Measurements from ENCODE around the gene NKX3-2. TPM values are rescaled to one million over a fixed set of nuclear protein-coding genes. Genes with fewer than 3 reads are reported as not detected.

NKX3-2 gene
- polyA plus RNA-seq, 1 experiment, result 0.02 TPM

DNA sequence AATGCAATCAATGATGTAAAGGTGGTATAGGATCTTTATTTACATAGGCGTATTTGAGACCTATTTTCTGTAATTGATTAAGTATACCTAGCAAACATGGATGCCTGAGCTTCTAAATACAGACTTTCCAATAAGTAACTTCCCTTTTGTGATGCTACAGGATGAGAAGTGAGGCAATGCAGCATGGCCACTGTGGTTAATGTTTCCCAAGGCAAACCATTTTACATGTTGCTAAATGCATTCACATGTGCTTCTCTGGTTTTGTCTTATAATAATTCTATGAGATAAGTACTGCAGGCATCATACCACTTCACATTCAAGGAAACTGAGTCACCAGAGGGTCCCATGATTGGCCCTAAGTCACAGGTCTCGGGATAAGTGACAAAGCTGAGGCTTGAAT, 35.7 kb upstream of the NKX3-2 start:
- H3K36me3 ChIP-seq (ENCODE audit: control insufficient read depth, insufficient read depth, low read length), result peaks cover 13% of the 10 kb centered on the region
- CTCF ChIA-PET, result no interaction called here
- TF ChIP-seq CTCF (IDR thresholded peaks at IDR 0.05; ENCODE audit: insufficient read depth, low read depth, low read length), result no peak
- H3K4me3 ChIP-seq (ENCODE audit: low read depth, low read length), result no peak overlapping the region
- POLR2A ChIA-PET, result no interaction called here
- no peak for DNase-seq (ENCODE audit: low read depth)
- H3K27me3 ChIP-seq (ENCODE audit: control insufficient read depth, insufficient read depth, low read length), result no peaks in the 10 kb centered on the region

- Histone ChIP-seq H3K36me3 (ENCODE audit: control insufficient read depth, insufficient read depth, low read length) (peaks cover 13% of the 10 kb centered on the region), H3K27me3 (ENCODE audit: control insufficient read depth, insufficient read depth, low read length) (no peaks in the 10 kb centered on the region), H3K4me3 (ENCODE audit: low read depth, low read length) (no peak overlapping the region)
- TF ChIP-seq CTCF (IDR thresholded peaks at IDR 0.05; ENCODE audit: insufficient read depth, low read depth, low read length), result no peak
- DNase-seq (ENCODE audit: low read depth), result no peak
- POLR2A ChIA-PET, result no interaction called here
- CTCF ChIA-PET, result interaction anchor here (1.3 kb wide), 1 partner anchor 848 kb away, joined by 3 read pairs; no protein-coding TSS in a partner anchor
Measured at GRCh38 chr4:13577660-13578059, 33.4 kb upstream of the NKX3-2 start.

DNA sequence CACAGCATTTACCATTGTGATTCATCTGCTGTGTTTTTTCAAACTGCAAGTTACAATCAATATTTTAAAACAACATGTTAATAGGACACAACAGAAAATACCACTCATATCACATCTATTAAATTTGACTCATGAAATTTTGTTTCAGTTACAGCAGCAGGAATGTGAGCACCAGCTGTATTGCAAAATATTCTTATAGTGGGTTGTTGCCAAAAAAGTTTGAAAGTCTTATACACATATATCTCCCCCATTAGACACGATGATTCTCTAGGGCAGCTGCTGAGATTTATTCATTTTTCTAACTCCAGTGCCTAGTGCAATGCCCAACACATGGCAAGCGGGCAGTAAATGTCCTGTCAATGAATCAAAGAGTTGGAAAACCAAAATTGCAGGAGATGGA, 26.6 kb upstream of the NKX3-2 start:
- no peak overlapping the region for H3K4me3 ChIP-seq (ENCODE audit: low read depth, low read length)
- POLR2A ChIA-PET, result no interaction called here
- H3K27me3 ChIP-seq (ENCODE audit: control insufficient read depth, insufficient read depth, low read length), result no peaks in the 10 kb centered on the region
- CTCF ChIA-PET, result no interaction called here
- DNase-seq (ENCODE audit: low read depth), result no peak
- TF ChIP-seq CTCF (IDR thresholded peaks at IDR 0.05; ENCODE audit: insufficient read depth, low read depth, low read length), result no peak
- H3K36me3 ChIP-seq (ENCODE audit: control insufficient read depth, insufficient read depth, low read length), result peaks cover 19% of the 10 kb centered on the region

DNA sequence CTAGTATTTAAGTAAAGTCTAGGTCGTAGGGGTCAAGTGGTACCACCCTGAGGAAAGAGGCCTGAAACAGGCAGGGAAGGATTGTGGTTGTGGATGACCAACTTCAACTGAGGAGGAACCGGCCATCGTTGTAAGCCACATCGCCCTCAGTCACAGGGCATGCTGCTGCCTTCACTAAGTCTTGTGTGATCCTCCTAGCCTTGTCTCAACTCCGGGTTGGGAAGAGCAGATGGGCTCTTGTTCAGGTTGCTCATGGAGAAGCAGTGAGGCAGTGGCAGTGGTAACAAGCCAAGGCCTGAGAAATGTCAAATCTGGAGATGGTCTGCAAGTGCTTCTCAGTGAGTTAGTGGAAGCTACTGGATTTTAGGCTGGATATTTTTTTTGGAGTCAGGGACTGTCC, 22.8 kb upstream of the NKX3-2 start:
- Histone ChIP-seq H3K4me3 (ENCODE audit: low read depth, low read length) (no peak overlapping the region), H3K36me3 (ENCODE audit: control insufficient read depth, insufficient read depth, low read length) (peaks cover 11% of the 10 kb centered on the region), H3K27me3 (ENCODE audit: control insufficient read depth, insufficient read depth, low read length) (no peaks in the 10 kb centered on the region)
- DNase-seq (ENCODE audit: low read depth), result no peak
- ChIA-PET POLR2A (no interaction called here), CTCF (interaction anchor here (0.7 kb wide), 1 partner anchor 782 kb away, joined by 3 read pairs; no protein-coding TSS in a partner anchor)
- no peak for TF ChIP-seq CTCF (IDR thresholded peaks at IDR 0.05; ENCODE audit: insufficient read depth, low read depth, low read length)

GRCh38 chr4:13562876-13563275, 18.6 kb upstream of the NKX3-2 start:
- Histone ChIP-seq H3K4me3 (ENCODE audit: low read depth, low read length) (no peak overlapping the region), H3K36me3 (ENCODE audit: control insufficient read depth, insufficient read depth, low read length) (no peaks in the 10 kb centered on the region), H3K27me3 (ENCODE audit: control insufficient read depth, insufficient read depth, low read length) (no peaks in the 10 kb centered on the region)
- CTCF ChIA-PET, result no interaction called here
- no peak for DNase-seq (ENCODE audit: low read depth)
- no peak for TF ChIP-seq CTCF (IDR thresholded peaks at IDR 0.05; ENCODE audit: insufficient read depth, low read depth, low read length)
- POLR2A ChIA-PET, result no interaction called here

All from BJ (cell line).